HL-60 (cell line): ENCODE results near the gene GPR31.

ENCODE experiments used
- DNase-seq, 2 experiments: peaks; one replicate each; pipeline ENCODE4 v3.0.0-alpha.2; 2010 to 2020; ENCODE audit warnings: low read depth in 1 of 2, low spot score in 1 of 2
- H3K27ac ChIP-seq: fragments of 250-450 bp; sonication (Bioruptor Pico); replicated peaks from 2 replicates; pipeline ENCODE4 v1.5.1; 2020; ENCODE audit warnings: mild to moderate bottlenecking, moderate library complexity
- H3K27me3 ChIP-seq: fragments of 250-450 bp; sonication (Bioruptor Pico); 2 replicates; pipeline ENCODE4 v1.5.1; 2021; ENCODE audit warnings: mild to moderate bottlenecking, moderate library complexity; ENCODE audit not compliant: insufficient read depth, poor library complexity, severe bottlenecking
- H3K4me3 ChIP-seq: replicated peaks from 2 replicates; pipeline ENCODE4 v1.5.1; 2011; ENCODE audit warnings: mild to moderate bottlenecking, control low read depth, low read length; ENCODE audit not compliant: insufficient read depth
- CTCF ChIP-seq: IDR thresholded peaks from one replicate; pipeline ENCODE4 v1.5.1; 2011; ENCODE audit warnings: low read length, control low read depth, inconsistent platforms; ENCODE audit not compliant: insufficient read depth
- GABPA ChIP-seq: IDR thresholded peaks from 2 replicates; pipeline ENCODE4 v1.6.1; 2012; ENCODE audit warnings: low read depth
- POLR2AphosphoS5 ChIP-seq: IDR thresholded peaks from 2 replicates; pipeline ENCODE4 v1.6.1; 2012; ENCODE audit warnings: low read depth
- SPI1 ChIP-seq: IDR thresholded peaks from 2 replicates; pipeline ENCODE4 v1.6.1; 2012; ENCODE audit warnings: low read depth, mild to moderate bottlenecking, borderline replicate concordance
- TF ChIP-seq, protein P1 (sequence below): IDR thresholded peaks from 2 replicates; pipeline ENCODE4 v1.6.1; 2012; ENCODE audit warnings: low read depth; ENCODE audit not compliant: insufficient replicate concordance

The GPR31 gene

DNA sequence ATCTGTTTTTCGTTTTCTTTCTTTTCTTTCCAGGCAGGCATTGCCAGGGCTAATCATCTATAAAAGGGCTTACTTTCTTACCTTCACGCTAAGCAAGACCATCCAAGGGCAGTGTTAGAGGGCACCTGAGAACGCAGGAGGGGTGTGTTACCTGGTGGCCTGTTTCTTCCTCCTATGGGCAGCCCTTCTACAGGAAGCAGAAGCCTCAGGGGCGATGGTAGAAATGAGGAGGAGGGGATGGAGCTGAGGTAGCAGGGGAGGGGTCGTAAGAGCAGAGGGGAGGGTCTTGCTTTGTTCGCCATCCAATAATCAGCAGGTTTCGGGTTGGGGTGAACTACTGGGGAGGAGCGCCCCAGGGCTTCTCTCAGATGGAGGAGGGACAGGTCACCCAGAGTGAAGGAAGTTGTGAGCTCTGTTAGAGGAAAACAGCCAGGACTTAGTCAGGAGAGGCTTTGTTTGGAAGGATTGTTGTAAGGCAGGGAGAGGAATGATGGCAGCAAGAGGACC, 36.4 kb downstream of the GPR31 start:
- Histone ChIP-seq H3K4me3 (no peak overlapping the region), H3K27me3 (no peaks in the 10 kb centered on the region), H3K27ac (no peak overlapping the region)
- TF ChIP-seq, protein P1, sequence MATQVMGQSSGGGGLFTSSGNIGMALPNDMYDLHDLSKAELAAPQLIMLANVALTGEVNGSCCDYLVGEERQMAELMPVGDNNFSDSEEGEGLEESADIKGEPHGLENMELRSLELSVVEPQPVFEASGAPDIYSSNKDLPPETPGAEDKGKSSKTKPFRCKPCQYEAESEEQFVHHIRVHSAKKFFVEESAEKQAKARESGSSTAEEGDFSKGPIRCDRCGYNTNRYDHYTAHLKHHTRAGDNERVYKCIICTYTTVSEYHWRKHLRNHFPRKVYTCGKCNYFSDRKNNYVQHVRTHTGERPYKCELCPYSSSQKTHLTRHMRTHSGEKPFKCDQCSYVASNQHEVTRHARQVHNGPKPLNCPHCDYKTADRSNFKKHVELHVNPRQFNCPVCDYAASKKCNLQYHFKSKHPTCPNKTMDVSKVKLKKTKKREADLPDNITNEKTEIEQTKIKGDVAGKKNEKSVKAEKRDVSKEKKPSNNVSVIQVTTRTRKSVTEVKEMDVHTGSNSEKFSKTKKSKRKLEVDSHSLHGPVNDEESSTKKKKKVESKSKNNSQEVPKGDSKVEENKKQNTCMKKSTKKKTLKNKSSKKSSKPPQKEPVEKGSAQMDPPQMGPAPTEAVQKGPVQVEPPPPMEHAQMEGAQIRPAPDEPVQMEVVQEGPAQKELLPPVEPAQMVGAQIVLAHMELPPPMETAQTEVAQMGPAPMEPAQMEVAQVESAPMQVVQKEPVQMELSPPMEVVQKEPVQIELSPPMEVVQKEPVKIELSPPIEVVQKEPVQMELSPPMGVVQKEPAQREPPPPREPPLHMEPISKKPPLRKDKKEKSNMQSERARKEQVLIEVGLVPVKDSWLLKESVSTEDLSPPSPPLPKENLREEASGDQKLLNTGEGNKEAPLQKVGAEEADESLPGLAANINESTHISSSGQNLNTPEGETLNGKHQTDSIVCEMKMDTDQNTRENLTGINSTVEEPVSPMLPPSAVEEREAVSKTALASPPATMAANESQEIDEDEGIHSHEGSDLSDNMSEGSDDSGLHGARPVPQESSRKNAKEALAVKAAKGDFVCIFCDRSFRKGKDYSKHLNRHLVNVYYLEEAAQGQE = no peak
- TF ChIP-seq POLR2AphosphoS5 (no peak), GABPA (no peak), CTCF (no peak), SPI1 (no peak)
- DNase-seq = no peak

DNA sequence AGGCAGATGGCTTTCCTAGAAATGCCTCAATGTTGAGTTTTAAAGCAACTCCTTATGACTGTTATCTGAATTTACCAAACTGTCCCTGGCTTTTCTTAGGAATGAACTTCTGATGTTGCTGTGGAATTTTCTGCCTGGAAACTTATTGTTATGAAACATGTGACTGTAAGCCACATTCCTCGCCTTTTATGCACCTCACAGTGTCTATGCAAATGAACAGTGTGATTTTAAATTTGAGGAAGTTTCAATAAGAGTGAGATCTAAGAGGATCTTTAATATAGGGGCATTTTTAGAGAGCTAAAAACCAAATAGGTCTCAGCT, 37.2 kb downstream of the GPR31 start:
- Histone ChIP-seq H3K27me3 (no peaks in the 10 kb centered on the region), H3K27ac (no peak overlapping the region), H3K4me3 (no peak overlapping the region)
- TF ChIP-seq CTCF (no peak), POLR2AphosphoS5 (no peak), GABPA (no peak), SPI1 (no peak)
- TF ChIP-seq, protein P1 = no peak
- DNase-seq = no peak

- Histone ChIP-seq H3K27me3 (no peaks in the 10 kb centered on the region), H3K27ac (no peak overlapping the region), H3K4me3 (no peak overlapping the region)
- TF ChIP-seq GABPA (no peak), CTCF (no peak), POLR2AphosphoS5 (no peak), SPI1 (no peak)
- no peak for DNase-seq
These were observed 37.9 kb downstream of the GPR31 start for GRCh38 chr6:167119670-167120582.
